GM12873 (cell line): ENCODE data around the gene CD93.

Experiments
- CTCF ChIP-seq: IDR thresholded peaks from 2 replicates; pipeline ENCODE4 v1.5.1; 2012; ENCODE audit warnings: low read depth, mild to moderate bottlenecking, moderate library complexity, low read length, control low read depth; ENCODE audit not compliant: insufficient read depth; ENCODE audit errors: missing control alignments

The CD93 gene

DNA sequence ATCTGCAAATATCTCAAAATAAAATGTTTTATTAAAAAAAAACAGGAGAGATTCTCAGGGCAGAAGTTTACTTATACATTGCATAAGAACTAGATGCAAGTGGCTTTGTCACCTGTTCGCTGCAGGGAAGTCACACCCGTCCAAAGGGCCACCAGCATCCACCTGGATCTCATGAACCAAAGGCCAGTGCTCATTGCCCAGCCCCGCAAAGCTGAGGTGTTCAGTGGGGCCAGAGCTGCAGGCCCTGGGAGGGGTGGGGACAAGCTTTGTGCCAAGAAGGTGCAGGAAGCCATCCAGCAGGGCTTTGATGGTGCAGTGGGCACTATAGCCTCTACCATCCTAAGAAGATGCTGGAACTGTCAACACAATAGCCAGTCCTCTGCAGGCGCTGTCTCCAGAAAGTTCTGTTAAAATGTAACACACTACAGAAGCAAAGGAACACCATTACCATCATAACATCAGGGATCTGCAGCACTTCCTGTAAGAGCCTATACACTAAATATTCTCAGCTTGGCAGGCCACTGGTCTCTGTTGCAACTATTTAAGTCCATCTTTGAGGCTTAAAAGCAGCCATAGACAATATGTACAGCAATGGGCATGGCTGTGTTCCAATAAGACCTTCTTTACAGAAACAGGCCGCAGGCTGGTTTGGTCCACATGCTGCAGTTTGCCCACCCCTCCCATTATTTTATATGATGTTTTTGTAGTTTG is 15.7 kb upstream of the CD93 start:
- no peak for TF ChIP-seq CTCF

- TF ChIP-seq CTCF = no peak
These were observed 14.6 kb upstream of the CD93 start for GRCh38 chr20:23100720-23101107.

GRCh38 chr20:23099791-23100719 is 13.9 kb upstream of the CD93 start:
- TF ChIP-seq CTCF = no peak

- TF ChIP-seq CTCF = no peak
These were observed 11.8 kb upstream of the CD93 start for GRCh38 chr20:23097636-23098580.

- TF ChIP-seq CTCF = no peak
These were observed 10.9 kb upstream of the CD93 start for GRCh38 chr20:23096986-23097520.

GRCh38 chr20:23096097-23096496 is 10.0 kb upstream of the CD93 start:
- no peak for TF ChIP-seq CTCF

DNA sequence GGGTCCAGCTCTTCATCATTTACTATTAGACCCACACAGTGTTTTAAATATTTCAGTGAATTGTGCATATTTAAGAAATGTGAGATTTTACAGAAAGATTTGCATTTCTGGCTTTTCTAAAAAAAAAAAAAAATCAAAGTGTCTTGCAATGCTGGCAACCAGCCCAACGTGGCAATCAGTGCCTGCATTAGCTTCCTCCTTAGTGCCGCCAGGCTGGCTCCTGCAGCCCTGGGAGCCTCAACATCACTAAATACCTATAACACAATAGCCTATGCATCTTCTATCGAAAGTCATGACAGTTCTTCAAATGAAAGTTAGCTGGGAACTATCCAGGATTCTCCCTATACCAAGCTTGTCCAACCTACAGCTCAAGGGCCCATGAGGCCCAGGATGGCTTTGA is 9.4 kb upstream of the CD93 start:
- no peak for TF ChIP-seq CTCF
